ENCODE measurements around the gene RUSC1. TPM values are rescaled to one million over a fixed set of nuclear protein-coding genes. Genes with fewer than 3 reads are reported as not detected.

Gene RUSC1
- total RNA-seq, 1 donor from 2014 or later: 43.9 TPM

DNA sequence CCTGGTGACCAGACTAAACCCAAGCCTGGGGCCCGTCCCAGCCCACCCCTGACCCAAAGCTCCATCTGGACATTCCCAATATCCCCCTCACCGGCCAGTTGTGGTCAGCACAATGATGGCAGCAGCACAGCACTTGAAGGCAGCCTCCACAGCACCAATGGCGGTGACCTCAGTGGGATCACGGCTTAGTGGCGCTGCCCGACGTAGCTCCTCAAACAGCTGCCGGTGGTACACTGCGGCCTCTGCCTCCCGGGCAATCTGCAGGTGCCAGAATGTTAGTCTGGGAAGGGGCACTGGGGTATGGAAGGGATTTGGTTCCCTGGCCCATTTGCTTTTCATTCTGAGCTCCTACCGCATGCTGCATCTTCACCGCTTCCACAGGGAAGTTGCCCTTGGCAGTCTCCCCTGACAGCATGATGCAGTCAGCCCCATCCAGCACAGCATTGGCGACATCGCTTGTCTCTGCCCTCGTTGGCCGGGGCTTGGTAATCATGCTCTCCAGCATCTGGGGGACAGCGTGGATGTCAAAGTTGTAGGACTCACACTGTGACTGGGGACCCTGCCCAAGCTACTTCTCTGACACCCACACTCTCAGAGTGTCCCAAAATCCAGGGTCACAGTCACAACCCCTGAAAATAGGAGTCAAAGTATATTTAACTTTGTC, 27.5 kb upstream of the RUSC1 start:
- Mint-ChIP-seq H3K4me3 (ENCODE audit: unreplicated experiment) (no peak overlapping the region), H3K27me3 (ENCODE audit: low read depth) (peaks cover 4% of the 10 kb centered on the region), H3K27ac (ENCODE audit: unreplicated experiment) (no peak overlapping the region), H3K9me3 (ENCODE audit: low read depth) (no peaks in the 10 kb centered on the region), H3K36me3 (ENCODE audit: low read depth) (no peaks in the 10 kb centered on the region), H3K4me1 (ENCODE audit: low read depth) (no peaks in the 10 kb centered on the region)
- TF ChIP-seq, protein P1, sequence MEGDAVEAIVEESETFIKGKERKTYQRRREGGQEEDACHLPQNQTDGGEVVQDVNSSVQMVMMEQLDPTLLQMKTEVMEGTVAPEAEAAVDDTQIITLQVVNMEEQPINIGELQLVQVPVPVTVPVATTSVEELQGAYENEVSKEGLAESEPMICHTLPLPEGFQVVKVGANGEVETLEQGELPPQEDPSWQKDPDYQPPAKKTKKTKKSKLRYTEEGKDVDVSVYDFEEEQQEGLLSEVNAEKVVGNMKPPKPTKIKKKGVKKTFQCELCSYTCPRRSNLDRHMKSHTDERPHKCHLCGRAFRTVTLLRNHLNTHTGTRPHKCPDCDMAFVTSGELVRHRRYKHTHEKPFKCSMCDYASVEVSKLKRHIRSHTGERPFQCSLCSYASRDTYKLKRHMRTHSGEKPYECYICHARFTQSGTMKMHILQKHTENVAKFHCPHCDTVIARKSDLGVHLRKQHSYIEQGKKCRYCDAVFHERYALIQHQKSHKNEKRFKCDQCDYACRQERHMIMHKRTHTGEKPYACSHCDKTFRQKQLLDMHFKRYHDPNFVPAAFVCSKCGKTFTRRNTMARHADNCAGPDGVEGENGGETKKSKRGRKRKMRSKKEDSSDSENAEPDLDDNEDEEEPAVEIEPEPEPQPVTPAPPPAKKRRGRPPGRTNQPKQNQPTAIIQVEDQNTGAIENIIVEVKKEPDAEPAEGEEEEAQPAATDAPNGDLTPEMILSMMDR (IDR thresholded peaks at IDR 0.05): no peak
- DNase-seq (ENCODE audit: low spot score): no peak

DNA sequence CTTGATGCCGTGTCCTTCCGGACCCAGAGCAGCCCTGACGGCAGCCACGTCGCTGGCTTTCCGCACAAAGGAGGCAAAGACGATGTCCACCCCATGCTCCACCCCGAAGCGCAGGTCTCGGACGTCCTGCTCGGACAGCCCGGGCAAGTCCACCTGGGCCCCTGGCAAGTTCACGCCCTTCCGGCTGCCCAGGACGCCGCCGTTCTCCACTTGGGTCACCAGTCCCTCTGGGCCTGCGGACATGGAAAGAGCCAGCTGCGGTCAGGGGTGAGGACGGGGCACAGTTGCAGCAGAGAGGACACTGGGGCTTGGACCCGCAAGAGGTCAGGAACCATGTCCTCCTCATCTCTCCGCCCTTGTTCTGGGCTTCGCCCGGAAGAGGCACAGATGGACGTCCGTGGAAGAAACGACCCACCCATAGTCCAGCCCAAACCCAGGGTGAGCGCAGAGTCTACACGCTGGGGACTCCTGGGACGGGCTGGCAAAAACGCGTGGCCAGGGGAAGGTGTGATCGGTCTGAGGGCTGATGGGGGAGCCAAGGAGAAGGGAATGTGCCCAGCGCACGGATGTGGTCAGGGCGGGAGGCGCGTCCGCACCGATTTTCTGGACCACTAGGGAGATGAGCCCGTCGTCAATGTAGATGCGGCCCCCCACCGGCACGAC, 26.0 kb upstream of the RUSC1 start:
- H3K36me3 Mint-ChIP-seq (ENCODE audit: low read depth): no peaks in the 10 kb centered on the region
- H3K4me3 Mint-ChIP-seq (ENCODE audit: unreplicated experiment): no peak overlapping the region
- H3K27ac Mint-ChIP-seq (ENCODE audit: unreplicated experiment): no peak overlapping the region

DNA sequence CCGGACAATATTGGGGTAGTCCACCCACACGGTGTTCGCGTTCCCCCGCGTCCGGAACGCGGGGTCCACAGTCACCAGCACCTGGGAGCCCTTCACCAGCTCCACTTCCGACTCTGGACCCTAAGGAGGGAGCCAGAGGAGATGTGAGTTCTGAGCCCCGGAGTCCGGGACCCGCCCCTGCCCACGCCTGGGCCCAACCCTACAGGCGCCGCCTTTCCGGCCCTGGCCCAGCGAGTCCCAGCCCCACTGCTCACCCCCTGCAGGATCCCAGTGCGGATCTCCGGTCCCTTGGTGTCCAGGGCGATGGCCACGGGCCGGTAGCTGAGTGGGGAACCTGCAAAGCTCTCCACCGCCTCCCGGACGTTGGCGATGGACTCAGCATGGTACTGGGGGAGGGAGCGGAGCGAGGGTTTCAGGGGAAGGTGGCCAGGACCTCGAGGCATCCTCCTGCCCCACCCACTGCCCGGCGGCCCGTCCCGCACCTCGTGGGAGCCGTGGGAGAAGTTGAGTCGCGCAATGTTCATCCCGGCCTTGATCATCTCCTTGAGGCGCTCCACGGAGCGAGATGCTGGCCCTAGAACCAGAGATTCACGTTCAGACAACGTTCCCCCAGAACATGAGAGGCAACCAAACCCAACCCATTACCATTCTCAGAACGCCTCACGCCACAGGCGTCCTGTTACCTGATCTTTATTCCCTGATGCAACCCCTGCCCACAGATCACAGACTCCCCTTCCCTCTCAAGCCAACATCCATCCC, 25.3 kb upstream of the RUSC1 start:
- TF ChIP-seq, protein P1 (IDR thresholded peaks at IDR 0.05): no peak
- Mint-ChIP-seq H3K27ac (ENCODE audit: unreplicated experiment) (no peak overlapping the region), H3K4me1 (ENCODE audit: low read depth) (no peaks in the 10 kb centered on the region), H3K36me3 (ENCODE audit: low read depth) (no peaks in the 10 kb centered on the region), H3K4me3 (ENCODE audit: unreplicated experiment) (no peak overlapping the region), H3K9me3 (ENCODE audit: low read depth) (no peaks in the 10 kb centered on the region), H3K27me3 (ENCODE audit: low read depth) (peaks cover 4% of the 10 kb centered on the region)
- no peak for DNase-seq (ENCODE audit: low spot score)

More for the DNA sequence above, 26.0 kb upstream of the RUSC1 start:
- no peaks in the 10 kb centered on the region for H3K4me1 Mint-ChIP-seq (ENCODE audit: low read depth)
- no peaks in the 10 kb centered on the region for H3K9me3 Mint-ChIP-seq (ENCODE audit: low read depth)
- DNase-seq (ENCODE audit: low spot score): no peak
- TF ChIP-seq, protein P1 (IDR thresholded peaks at IDR 0.05): no peak
- peaks cover 4% of the 10 kb centered on the region for H3K27me3 Mint-ChIP-seq (ENCODE audit: low read depth)

DNA sequence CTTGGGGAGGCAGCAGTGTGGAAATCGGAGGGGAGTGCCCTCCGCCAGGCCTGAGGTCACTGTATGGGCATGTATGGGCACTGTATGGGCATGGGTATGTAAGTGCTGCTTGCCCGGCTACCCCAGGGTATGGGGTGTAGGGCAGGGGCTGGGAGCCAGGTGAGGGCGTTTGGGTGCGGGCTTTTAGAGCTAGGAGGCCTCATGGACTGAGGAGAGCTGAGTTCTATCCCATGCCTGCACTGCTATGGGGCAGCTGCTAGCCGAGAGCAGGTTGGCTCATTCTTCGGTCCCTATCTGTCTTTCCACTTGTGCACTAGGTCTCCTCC, 24.8 kb upstream of the RUSC1 start:
- no peak overlapping the region for H3K4me3 Mint-ChIP-seq (ENCODE audit: unreplicated experiment)
- H3K27me3 Mint-ChIP-seq (ENCODE audit: low read depth): peaks cover 4% of the 10 kb centered on the region
- H3K36me3 Mint-ChIP-seq (ENCODE audit: low read depth): no peaks in the 10 kb centered on the region
- no peaks in the 10 kb centered on the region for H3K4me1 Mint-ChIP-seq (ENCODE audit: low read depth)
- no peak for DNase-seq (ENCODE audit: low spot score)
- TF ChIP-seq, protein P1 (IDR thresholded peaks at IDR 0.05): no peak
- no peak overlapping the region for H3K27ac Mint-ChIP-seq (ENCODE audit: unreplicated experiment)
- H3K9me3 Mint-ChIP-seq (ENCODE audit: low read depth): no peaks in the 10 kb centered on the region

DNA sequence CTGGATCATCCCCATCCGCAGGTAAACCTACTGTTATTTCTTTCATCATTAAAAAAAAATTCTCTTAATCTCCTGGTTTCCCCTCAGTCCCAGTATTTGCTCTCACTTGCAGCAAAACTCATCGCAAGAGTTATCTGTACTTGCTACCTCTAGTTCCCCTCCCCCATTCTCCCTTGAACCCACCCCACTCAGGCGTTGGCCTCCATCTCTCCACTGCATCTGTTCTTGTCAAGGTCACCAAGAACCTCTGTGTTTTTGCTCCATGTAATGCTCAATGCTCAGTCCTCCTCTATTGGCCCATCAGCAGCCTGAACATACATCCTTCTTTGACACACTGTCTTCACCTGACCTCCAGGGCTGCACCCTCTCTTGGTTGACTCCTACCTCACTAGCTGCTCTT, 24.0 kb upstream of the RUSC1 start:
- peaks cover 4% of the 10 kb centered on the region for H3K27me3 Mint-ChIP-seq (ENCODE audit: low read depth)

More for the DNA sequence above, 24.0 kb upstream of the RUSC1 start:
- Mint-ChIP-seq H3K4me1 (ENCODE audit: low read depth) (no peaks in the 10 kb centered on the region), H3K4me3 (ENCODE audit: unreplicated experiment) (no peak overlapping the region), H3K9me3 (ENCODE audit: low read depth) (no peaks in the 10 kb centered on the region), H3K36me3 (ENCODE audit: low read depth) (no peaks in the 10 kb centered on the region), H3K27ac (ENCODE audit: unreplicated experiment) (no peak overlapping the region)
- TF ChIP-seq, protein P1 (IDR thresholded peaks at IDR 0.05): no peak
- no peak for DNase-seq (ENCODE audit: low spot score)

Measured in chondrocyte (in vitro differentiated cells).